ENCODE measurements around the gene GUCA2A. TPM values are rescaled to one million over a fixed set of nuclear protein-coding genes. Genes with fewer than 3 reads are reported as not detected.

GUCA2A gene
- polyA plus RNA-seq, 1 of the 3 experiments (the other 2 are of a cell fraction) = not detected

DNA sequence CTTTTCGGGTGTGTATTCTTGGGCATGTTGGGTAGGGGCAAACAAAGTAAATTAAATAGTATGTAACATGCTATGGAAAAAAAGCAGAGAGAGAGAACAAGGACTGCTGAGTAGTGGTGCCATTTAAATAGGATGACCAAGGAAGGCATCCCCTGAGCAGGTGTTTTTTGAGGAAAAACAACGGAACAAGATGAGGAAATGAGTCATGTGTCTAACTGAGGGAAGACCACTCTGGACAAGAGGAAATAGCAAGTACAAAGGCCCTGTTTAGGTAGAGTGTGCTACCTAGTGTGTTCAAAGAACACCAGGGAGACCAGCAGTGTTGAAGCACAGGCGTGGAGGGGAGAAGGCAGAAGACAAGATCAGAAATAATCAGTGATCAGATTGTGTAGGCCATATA lies 20.1 kb upstream of the GUCA2A start (continued):
- no peak for TF ChIP-seq PBX3 (IDR thresholded peaks at IDR 0.05)
- no peak for TF ChIP-seq POLR2AphosphoS5 (IDR thresholded peaks at IDR 0.05; ENCODE audit: low read depth, low read length)
- no peak for TF ChIP-seq NRF1 (IDR thresholded peaks at IDR 0.05; ENCODE audit: low read depth, low read length)
- TF ChIP-seq SMC3 (IDR thresholded peaks at IDR 0.05; ENCODE audit: low read depth, low read length) = no peak
- TF ChIP-seq, protein P1, sequence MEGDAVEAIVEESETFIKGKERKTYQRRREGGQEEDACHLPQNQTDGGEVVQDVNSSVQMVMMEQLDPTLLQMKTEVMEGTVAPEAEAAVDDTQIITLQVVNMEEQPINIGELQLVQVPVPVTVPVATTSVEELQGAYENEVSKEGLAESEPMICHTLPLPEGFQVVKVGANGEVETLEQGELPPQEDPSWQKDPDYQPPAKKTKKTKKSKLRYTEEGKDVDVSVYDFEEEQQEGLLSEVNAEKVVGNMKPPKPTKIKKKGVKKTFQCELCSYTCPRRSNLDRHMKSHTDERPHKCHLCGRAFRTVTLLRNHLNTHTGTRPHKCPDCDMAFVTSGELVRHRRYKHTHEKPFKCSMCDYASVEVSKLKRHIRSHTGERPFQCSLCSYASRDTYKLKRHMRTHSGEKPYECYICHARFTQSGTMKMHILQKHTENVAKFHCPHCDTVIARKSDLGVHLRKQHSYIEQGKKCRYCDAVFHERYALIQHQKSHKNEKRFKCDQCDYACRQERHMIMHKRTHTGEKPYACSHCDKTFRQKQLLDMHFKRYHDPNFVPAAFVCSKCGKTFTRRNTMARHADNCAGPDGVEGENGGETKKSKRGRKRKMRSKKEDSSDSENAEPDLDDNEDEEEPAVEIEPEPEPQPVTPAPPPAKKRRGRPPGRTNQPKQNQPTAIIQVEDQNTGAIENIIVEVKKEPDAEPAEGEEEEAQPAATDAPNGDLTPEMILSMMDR (IDR thresholded peaks at IDR 0.05) = no peak

GRCh38 chr1:42183957-42184268 lies 19.4 kb upstream of the GUCA2A start:
- Histone ChIP-seq H3K36me3 (replicated peaks in 1 of 2; ENCODE audit: control insufficient read depth in 1 of 2, insufficient read depth in 2 of 2, low read length in 1 of 2) (peaks cover 33 to 42% of the 10 kb centered on the region in 2 experiments), H3K27me3 (ENCODE audit: insufficient read depth) (no peaks in the 10 kb centered on the region), H3K9me3 (no peaks in the 10 kb centered on the region), H3K9me2 (no peaks in the 10 kb centered on the region), H3K9ac (no peak overlapping the region), H3K4me3 (ENCODE audit: low read depth in 2 of 2, low read length in 1 of 2) (no peak overlapping the region), H3K27ac (ENCODE audit: low read depth in 2 of 2, low read length in 1 of 2) (no peak overlapping the region; a peak in 1 of 4 replicates), H4K20me1 (ENCODE audit: insufficient read depth) (peaks cover 7% of the 10 kb centered on the region), H3F3A (replicated peaks; ENCODE audit: insufficient read depth) (peaks cover 27% of the 10 kb centered on the region), H2AFZ (ENCODE audit: low read depth) (no peak overlapping the region), H3K4me2 (no peak overlapping the region), H3K4me1 (ENCODE audit: control insufficient read depth in 1 of 2, insufficient read depth in 2 of 2, low read depth in 1 of 2, low read length in 1 of 2) (peaks cover 15 to 18% of the 10 kb centered on the region in 2 experiments), H3K79me2 (ENCODE audit: insufficient read depth) (no peaks in the 10 kb centered on the region; the same call in 1 of the 2 replicates)
- 92% methylated on average over 6 of the region's 6 CpGs for whole genome bisulfite sequencing (ENCODE audit: low lambda C conversion rate)
- no peak for DNase-seq
- CTCF ChIA-PET = interaction anchor here (3.4 kb wide), 1 partner anchor 11 kb away, joined by 27 read pairs; no protein-coding TSS in a partner anchor
- POLR2A ChIA-PET = no interaction called here
- TF ChIP-seq RCOR1 (IDR thresholded peaks at IDR 0.05; ENCODE audit: low read length) (no peak), FOXJ3 (CRISPR knock-in tag; IDR thresholded peaks at IDR 0.05) (no peak), ZBTB33 (IDR thresholded peaks at IDR 0.05; ENCODE audit: borderline replicate concordance, low read depth) (no peak), FOSL2 (IDR thresholded peaks at IDR 0.05; ENCODE audit: borderline replicate concordance, low read depth) (no peak), EP300 (IDR thresholded peaks at IDR 0.05; ENCODE audit: borderline replicate concordance in 1 of 2, low read depth in 1 of 2, low read length in 1 of 2) (no peak), RAD21 (IDR thresholded peaks at IDR 0.05; ENCODE audit: low read length) (no peak), NRF1 (IDR thresholded peaks at IDR 0.05; ENCODE audit: low read depth, low read length) (no peak), RFX5 (IDR thresholded peaks at IDR 0.05; ENCODE audit: low read length) (no peak), ELF1 (IDR thresholded peaks at IDR 0.05) (no peak), JUND (IDR thresholded peaks at IDR 0.05) (no peak), YY1 (IDR thresholded peaks at IDR 0.05; ENCODE audit: low read depth) (no peak), PBX3 (IDR thresholded peaks at IDR 0.05) (no peak)
- TF ChIP-seq, protein P2, sequence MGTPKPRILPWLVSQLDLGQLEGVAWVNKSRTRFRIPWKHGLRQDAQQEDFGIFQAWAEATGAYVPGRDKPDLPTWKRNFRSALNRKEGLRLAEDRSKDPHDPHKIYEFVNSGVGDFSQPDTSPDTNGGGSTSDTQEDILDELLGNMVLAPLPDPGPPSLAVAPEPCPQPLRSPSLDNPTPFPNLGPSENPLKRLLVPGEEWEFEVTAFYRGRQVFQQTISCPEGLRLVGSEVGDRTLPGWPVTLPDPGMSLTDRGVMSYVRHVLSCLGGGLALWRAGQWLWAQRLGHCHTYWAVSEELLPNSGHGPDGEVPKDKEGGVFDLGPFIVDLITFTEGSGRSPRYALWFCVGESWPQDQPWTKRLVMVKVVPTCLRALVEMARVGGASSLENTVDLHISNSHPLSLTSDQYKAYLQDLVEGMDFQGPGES (IDR thresholded peaks at IDR 0.05; ENCODE audit: low read depth, low read length) = no peak
- TF ChIP-seq, protein P1 (IDR thresholded peaks at IDR 0.05) = no peak
- TF ChIP-seq, protein P3, sequence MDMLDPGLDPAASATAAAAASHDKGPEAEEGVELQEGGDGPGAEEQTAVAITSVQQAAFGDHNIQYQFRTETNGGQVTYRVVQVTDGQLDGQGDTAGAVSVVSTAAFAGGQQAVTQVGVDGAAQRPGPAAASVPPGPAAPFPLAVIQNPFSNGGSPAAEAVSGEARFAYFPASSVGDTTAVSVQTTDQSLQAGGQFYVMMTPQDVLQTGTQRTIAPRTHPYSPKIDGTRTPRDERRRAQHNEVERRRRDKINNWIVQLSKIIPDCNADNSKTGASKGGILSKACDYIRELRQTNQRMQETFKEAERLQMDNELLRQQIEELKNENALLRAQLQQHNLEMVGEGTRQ (IDR thresholded peaks at IDR 0.05; ENCODE audit: borderline replicate concordance, low read depth, low read length) = no peak
